GM10266 (cell line): Measurements from ENCODE around the gene PTPN3.

Source experiments
- DNase-seq: peaks from one replicate; pipeline ENCODE4 v3.0.0; 2012; ENCODE audit errors: extremely low spot score
- CTCF ChIP-seq: IDR thresholded peaks from 2 replicates; pipeline ENCODE4 v1.5.1; 2012; ENCODE audit warnings: mild to moderate bottlenecking, low read depth; ENCODE audit not compliant: control insufficient read depth, insufficient read depth; ENCODE audit errors: missing control alignments

Gene PTPN3

DNA sequence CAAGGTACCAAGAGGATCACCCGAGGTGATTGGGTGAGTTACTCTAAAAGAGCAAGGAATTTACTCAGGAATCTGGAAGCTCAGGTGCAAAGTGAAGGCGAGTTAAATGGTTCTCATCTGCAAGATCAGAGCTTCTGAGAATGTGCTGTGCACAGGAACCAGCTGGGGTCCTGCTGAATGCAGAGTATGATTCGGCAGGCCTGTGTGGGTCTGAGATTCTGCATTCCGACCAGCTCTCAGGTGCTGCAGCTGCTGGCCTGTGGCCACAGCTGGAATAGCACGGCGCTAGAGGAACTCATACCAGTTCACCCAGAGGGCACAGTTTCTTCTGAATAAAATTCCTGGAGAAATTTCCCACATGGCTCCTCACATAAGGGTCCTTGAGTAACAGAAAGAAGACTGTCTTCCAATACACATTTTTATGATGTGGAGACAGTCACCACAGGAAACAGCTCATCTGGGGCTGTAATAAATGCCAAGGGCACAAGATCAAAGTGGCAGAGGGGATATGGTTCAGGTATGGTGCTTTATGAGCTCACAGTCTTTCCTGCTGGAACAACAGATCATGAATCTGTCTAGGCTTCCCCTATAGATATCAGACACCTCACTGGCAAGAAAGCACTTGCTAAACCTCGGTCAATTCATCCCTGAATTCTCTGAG, 83.9 kb downstream of the PTPN3 start:
- no peak for DNase-seq
- TF ChIP-seq CTCF: no peak

- DNase-seq: peak; percentile 32
- peak; percentile 93 for TF ChIP-seq CTCF
Measured at GRCh38 chr9:109411798-109412352, 86.2 kb downstream of the PTPN3 start.

DNA sequence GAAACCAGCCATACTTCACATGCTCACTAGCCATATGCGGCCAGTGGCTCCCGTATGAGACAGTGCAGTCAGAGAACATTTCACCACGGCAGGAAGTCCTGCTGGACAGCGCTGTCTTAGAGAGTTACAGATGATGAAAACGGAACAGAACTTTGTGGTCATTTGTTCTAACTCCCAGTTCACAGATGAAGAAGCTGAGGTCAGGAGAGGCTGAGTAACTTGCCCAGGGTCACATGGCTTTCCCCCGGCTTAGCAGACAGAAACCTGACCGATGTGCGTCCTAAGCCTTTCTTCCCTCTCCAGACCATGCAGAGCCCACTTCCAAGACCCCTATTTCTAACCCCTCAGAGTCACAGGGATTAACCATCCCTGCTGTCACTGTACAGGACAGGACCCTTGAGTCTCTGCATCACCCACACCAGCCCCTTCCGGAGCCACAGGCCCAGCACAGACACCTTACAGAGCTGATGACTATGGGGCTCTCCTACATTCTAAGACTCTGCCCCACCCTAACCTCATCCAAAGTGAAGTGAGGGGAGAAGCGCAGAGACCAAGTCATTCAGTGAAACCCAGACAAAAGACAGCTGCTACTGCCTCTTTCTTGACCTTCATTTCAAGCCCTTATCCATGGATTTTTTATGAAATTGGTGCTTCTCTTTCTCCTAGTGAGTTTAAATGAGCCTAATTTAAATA, 86.9 kb downstream of the PTPN3 start:
- TF ChIP-seq CTCF: no peak
- peak; percentile 48 for DNase-seq

- TF ChIP-seq CTCF: peak; percentile 14
- DNase-seq: no peak
Measured at GRCh38 chr9:109409773-109410397, 88.2 kb downstream of the PTPN3 start.

DNA sequence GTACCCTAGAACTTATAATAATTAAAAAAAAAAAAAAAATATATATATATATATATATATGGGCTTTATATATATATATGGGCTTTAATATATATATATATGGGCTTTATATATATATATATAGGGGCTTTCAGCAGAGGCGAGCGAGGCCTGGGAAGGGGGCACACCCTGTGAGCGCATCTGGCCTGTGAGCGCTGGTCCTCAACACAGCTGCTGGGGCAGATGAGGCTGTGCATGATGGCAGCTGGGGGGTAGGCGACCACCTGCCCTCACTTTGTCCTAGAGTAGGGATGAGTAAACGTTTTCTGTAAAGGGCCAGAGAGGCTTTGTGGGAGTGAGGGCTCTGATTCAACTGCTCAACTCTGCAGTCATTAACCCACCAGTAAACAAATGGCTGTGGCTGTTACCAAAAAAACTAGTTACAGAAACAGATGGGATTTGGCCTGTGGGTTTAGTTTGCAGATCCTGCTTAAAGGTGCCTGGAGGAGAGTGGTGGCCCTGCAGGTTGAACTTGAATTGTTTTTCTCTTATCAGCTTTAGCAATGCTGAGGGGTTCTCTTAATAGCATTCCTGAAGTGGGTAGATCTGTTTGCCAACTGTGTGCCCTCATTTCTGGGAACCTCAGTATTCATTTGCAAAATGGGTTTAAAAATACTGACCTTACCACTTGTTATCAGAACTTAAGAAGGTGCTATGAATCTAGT, 89.2 kb downstream of the PTPN3 start:
- TF ChIP-seq CTCF: no peak
- no peak for DNase-seq

GRCh38 chr9:109403766-109404320, 94.3 kb downstream of the PTPN3 start:
- TF ChIP-seq CTCF: no peak
- no peak for DNase-seq
